Activated CD8-positive, alpha-beta T cell treated with anti-CD3 and anti-CD28 coated beads for 36 hours (primary cell): ENCODE results near the gene CKS1B. TPM values are rescaled to one million over a fixed set of nuclear protein-coding genes. Genes with fewer than 3 reads are reported as not detected.

ENCODE experiments used
- ATAC-seq: fragments of 200-7000 bp; cut with Tn5 transposase; one replicate; pipeline ENCODE4 v1.10.0; 2021; ENCODE audit warnings: mild to moderate bottlenecking, moderate library complexity
- CTCF ChIA-PET: fragments of 350-600 bp; sonication (Branson Sonifier 250); formaldehyde crosslinking; loops from one replicate; lab custom pipeline; 2021; ENCODE audit warnings: antibody characterized with exemption; lab: Charles Lee
- POLR2A ChIA-PET: fragments of 350-600 bp; sonication (Branson Sonifier 250); formaldehyde crosslinking; loops from one replicate; lab custom pipeline; 2021; ENCODE audit warnings: antibody characterized with exemption; lab: Charles Lee
- DNase-seq: peaks from one replicate; pipeline ENCODE4 v3.0.0-alpha.2; 2020
- H3K27ac Mint-ChIP-seq: one replicate; pipeline ENCODE4 v1.8.0; 2021; ENCODE audit warnings: mild to moderate bottlenecking, mixed read lengths
- H3K27me3 Mint-ChIP-seq: one replicate; pipeline ENCODE4 v1.8.0; 2021; ENCODE audit warnings: mixed read lengths
- H3K36me3 Mint-ChIP-seq: one replicate; pipeline ENCODE4 v1.8.0; 2021; ENCODE audit warnings: low read depth, mixed read lengths
- H3K4me1 Mint-ChIP-seq: one replicate; pipeline ENCODE4 v1.8.0; 2021; ENCODE audit warnings: low read depth, mixed read lengths
- H3K4me3 Mint-ChIP-seq: one replicate; pipeline ENCODE4 v1.8.0; 2021; ENCODE audit warnings: mild to moderate bottlenecking, moderate library complexity, mixed read lengths
- H3K9me3 Mint-ChIP-seq: one replicate; pipeline ENCODE4 v1.8.0; 2021; ENCODE audit warnings: mixed read lengths
- intact Hi-C: fragments of 100-400 bp; cut with micrococcal nuclease; formaldehyde crosslinking; loops from one replicate; pipeline ENCODE4 v1.10.0; 2022
- total RNA-seq, 2 experiments: library from RNA; stranded (reverse); gene quantifications; one replicate each; pipeline ENCODE4 v1.2.3, GENCODE V29; 2021
- TF ChIP-seq, protein P1 (sequence below): fragments of 200-600 bp; IDR thresholded peaks from one replicate; pipeline ENCODE4 v1.8.0; 2022; ENCODE audit warnings: antibody characterized with exemption, mild to moderate bottlenecking

Gene CKS1B
- total RNA-seq, 2 experiments from 2014 or later, result 172 to 173 TPM

DNA sequence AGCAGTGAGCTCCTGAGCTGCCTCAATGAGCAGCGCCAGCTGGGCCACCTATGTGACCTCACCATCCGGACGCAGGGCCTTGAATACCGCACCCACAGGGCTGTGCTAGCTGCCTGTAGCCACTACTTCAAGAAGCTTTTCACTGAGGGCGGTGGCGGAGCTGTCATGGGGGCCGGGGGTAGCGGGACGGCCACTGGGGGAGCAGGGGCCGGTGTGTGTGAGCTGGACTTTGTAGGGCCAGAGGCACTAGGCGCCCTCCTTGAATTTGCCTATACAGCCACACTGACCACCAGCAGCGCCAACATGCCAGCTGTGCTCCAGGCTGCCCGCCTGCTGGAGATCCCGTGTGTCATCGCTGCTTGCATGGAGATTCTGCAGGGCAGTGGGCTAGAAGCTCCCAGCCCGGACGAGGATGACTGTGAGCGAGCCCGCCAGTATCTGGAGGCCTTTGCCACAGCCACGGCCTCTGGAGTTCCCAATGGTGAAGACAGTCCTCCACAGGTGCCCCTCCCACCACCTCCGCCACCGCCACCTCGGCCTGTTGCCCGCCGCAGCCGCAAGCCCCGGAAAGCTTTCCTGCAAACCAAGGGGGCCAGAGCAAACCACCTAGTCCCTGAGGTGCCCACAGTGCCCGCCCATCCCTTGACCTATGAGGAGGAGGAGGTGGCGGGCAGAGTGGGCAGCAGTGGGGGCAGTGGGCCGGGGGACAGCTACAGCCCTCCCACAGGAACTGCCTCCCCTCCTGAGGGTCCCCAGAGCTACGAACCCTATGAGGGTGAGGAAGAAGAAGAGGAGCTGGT is 40.4 kb downstream of the CKS1B start:
- no peak for ATAC-seq
- Mint-ChIP-seq H3K27ac (no peak overlapping the region), H3K4me3 (no peak overlapping the region), H3K4me1 (peaks cover 69% of the 10 kb centered on the region), H3K27me3 (peaks cover 2% of the 10 kb centered on the region), H3K9me3 (no peaks in the 10 kb centered on the region), H3K36me3 (peaks cover 8% of the 10 kb centered on the region)
- intact Hi-C loops, result loop anchor here (5.0 kb wide), 1 partner anchor 43 kb away; the partner anchor contains the start of genes CKS1B and SHC1
- ChIA-PET CTCF (interaction anchor here (1.2 to 7.6 kb wide), 8 partner anchors 15 to 70 kb away, joined by 4 to 77 read pairs (median 31); partner anchors contain the start of genes ADAM15, FLAD1, LENEP and PBXIP1), POLR2A (interaction anchor here (0.7 to 4.3 kb wide), 6 partner anchors 7 to 59 kb away, joined by 3 to 29 read pairs (median 8); partner anchors contain the start of genes CKS1B, FLAD1 and PBXIP1)
- no peak for DNase-seq
- TF ChIP-seq, protein P1, sequence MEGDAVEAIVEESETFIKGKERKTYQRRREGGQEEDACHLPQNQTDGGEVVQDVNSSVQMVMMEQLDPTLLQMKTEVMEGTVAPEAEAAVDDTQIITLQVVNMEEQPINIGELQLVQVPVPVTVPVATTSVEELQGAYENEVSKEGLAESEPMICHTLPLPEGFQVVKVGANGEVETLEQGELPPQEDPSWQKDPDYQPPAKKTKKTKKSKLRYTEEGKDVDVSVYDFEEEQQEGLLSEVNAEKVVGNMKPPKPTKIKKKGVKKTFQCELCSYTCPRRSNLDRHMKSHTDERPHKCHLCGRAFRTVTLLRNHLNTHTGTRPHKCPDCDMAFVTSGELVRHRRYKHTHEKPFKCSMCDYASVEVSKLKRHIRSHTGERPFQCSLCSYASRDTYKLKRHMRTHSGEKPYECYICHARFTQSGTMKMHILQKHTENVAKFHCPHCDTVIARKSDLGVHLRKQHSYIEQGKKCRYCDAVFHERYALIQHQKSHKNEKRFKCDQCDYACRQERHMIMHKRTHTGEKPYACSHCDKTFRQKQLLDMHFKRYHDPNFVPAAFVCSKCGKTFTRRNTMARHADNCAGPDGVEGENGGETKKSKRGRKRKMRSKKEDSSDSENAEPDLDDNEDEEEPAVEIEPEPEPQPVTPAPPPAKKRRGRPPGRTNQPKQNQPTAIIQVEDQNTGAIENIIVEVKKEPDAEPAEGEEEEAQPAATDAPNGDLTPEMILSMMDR, result no peak

DNA sequence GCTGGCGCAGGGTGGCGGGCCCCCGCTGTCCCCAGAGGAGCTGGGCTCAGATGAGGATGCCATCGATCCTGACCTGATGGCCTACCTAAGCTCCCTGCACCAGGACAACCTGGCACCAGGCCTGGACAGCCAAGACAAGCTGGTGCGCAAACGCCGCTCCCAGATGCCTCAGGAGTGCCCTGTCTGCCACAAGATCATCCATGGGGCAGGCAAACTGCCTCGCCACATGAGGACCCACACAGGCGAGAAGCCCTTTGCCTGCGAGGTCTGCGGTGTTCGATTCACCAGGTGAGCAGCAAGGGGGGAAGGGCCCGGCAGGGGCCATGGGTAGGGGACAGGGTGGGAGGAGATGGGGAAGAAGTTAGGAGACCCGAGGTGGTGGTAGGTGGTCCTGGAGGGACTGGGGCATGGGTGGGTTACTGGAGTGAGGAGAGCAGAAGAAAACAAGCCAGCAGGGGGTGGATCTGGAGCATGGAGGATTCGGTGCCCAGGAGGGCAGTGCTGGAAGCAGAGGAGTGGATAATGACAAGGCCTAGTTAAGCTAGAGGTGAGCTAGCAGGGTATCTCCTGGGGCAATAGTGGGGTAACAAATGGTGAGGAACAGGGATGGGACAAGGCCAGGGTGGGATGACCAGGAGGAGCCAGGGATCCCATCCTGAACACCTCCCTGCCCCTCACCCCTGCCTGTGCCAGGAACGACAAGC is 41.2 kb downstream of the CKS1B start:
- H3K9me3 Mint-ChIP-seq, result no peaks in the 10 kb centered on the region
- ChIA-PET POLR2A (interaction anchor here (1.0 to 4.3 kb wide), 7 partner anchors 8 to 60 kb away, joined by 3 to 29 read pairs (median 10); partner anchors contain the start of genes CKS1B, FLAD1 and PBXIP1), CTCF (interaction anchor here (0.9 to 7.6 kb wide), 14 partner anchors 8 to 76 kb away, joined by 3 to 77 read pairs (median 14); partner anchors contain the start of genes ADAM15, FLAD1, LENEP and PBXIP1)
- H3K27me3 Mint-ChIP-seq, result peaks cover 2% of the 10 kb centered on the region
- no peak for DNase-seq
- TF ChIP-seq, protein P1, result no peak
- no peak for ATAC-seq
- H3K27ac Mint-ChIP-seq, result no peak overlapping the region
- intact Hi-C loops, result loop anchor here (5.0 kb wide), 1 partner anchor 43 kb away; the partner anchor contains the start of genes CKS1B and SHC1
- peaks cover 8% of the 10 kb centered on the region for H3K36me3 Mint-ChIP-seq
- peaks cover 62% of the 10 kb centered on the region for H3K4me1 Mint-ChIP-seq
- no peak overlapping the region for H3K4me3 Mint-ChIP-seq

DNA sequence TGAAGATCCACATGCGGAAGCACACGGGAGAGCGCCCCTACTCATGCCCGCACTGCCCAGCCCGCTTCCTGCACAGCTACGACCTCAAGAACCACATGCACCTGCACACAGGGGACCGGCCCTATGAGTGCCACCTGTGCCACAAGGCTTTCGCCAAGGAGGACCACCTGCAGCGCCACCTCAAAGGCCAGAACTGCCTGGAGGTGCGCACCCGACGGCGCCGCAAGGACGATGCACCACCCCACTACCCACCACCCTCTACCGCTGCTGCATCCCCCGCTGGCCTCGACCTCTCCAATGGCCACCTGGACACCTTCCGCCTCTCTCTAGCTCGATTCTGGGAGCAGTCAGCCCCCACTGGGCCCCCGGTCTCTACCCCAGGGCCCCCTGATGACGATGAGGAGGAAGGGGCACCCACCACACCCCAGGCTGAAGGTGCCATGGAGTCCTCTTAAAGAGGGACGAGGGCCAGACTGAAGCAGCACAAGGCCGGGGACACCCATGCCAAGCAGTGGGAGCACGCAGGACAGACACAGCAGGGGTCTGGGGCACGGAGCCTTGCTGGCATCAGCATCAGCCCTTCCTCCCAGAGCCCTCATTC is 41.9 kb downstream of the CKS1B start:
- Mint-ChIP-seq H3K36me3 (peaks cover 8% of the 10 kb centered on the region), H3K27ac (no peak overlapping the region), H3K4me1 (peaks cover 55% of the 10 kb centered on the region), H3K4me3 (no peak overlapping the region), H3K27me3 (peaks cover 2% of the 10 kb centered on the region), H3K9me3 (no peaks in the 10 kb centered on the region)
- intact Hi-C loops, result loop anchor here (5.0 kb wide), 1 partner anchor 44 kb away; the partner anchor contains the start of genes CKS1B and SHC1
- no peak for DNase-seq
- ChIA-PET POLR2A (interaction anchor here (1.0 to 4.3 kb wide), 7 partner anchors 9 to 55 kb away, joined by 3 to 29 read pairs (median 10); partner anchors contain the start of genes CKS1B, FLAD1 and PYGO2), CTCF (interaction anchor here (0.9 to 7.6 kb wide), 19 partner anchors 8 to 75 kb away, joined by 3 to 77 read pairs (median 8); partner anchors contain the start of genes ADAM15, FLAD1, LENEP and PBXIP1)
- no peak for ATAC-seq
- TF ChIP-seq, protein P1, result no peak

DNA sequence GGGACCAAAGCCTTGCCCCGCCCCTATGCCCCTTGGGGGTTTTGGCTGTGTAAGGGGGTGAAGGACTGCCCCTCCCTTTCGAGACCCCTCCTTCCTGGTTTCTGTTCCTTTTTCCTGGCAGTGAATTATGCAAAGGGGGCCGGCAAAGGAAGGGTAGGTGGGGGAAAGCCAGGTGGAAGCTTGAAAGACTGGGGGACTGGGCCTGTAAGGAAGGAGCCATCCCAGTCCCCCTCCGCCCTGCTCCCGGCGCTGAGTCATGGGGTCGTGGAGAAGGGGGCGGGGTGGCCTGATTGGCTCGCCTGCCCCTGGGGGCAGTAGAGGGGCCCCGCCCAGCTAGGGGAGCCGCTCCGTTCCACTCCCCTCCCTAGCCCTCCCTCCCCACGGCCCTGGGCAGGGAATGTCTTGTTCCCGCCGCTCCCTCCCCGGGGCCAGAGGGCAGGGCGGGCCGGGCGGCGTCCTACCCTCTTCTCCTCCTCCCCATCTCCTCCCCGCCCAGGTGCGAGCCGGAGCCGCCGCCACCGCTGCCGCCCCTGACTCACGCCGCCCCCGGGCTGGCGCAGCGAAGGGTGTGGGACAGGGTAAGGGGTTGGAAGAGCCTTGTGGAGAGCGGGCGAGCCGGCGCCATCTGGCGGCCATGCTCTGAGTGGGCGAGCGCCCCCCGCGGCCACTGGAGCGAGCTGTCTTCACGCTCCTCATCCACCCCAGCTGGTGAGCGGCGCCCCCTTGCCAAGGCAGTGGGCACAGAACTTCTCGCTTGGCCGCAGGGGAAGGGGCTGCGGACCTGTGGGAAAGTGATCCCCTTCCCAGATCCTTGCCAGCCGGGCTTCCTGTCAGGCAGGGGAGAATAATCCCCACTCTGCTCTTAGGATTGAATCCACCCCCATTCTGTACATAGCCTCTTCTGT is 42.8 kb downstream of the CKS1B start:
- peak; percentile 93 for ATAC-seq
- DNase-seq, result peak; percentile 94
- H3K4me1 Mint-ChIP-seq, result peaks cover 51% of the 10 kb centered on the region
- CTCF ChIA-PET, result interaction anchor here (0.5 to 7.6 kb wide), 45 partner anchors 9 to 134 kb away, joined by 3 to 77 read pairs (median 6); partner anchors contain the start of genes ADAM15, FLAD1, LENEP and PBXIP1
- H3K4me3 Mint-ChIP-seq, result peak overlapping the region; percentile 51
- intact Hi-C loops, result loop anchor here (5.0 kb wide), 1 partner anchor 45 kb away; the partner anchor contains the start of genes CKS1B and SHC1
- peak overlapping the region; percentile 60 for H3K27ac Mint-ChIP-seq
- H3K27me3 Mint-ChIP-seq, result peaks cover 4% of the 10 kb centered on the region
- POLR2A ChIA-PET, result interaction anchor here (1.0 to 4.3 kb wide), 12 partner anchors 10 to 62 kb away, joined by 3 to 29 read pairs (median 5); partner anchors contain the start of genes ADAM15, CKS1B, FLAD1 and PYGO2
- TF ChIP-seq, protein P1, result peak; percentile 97
- H3K36me3 Mint-ChIP-seq, result peaks cover 8% of the 10 kb centered on the region
- no peaks in the 10 kb centered on the region for H3K9me3 Mint-ChIP-seq
